AG10803 (cell line): ENCODE data around the gene TSPAN3.

Experiments used
- DNase-seq: peaks from one replicate; pipeline ENCODE4 v3.0.0; 2010; ENCODE audit warnings: low read depth
- H3K4me3 ChIP-seq: 2 replicates; pipeline ENCODE4 v1.5.1; 2011; ENCODE audit warnings: mild to moderate bottlenecking, low read length, control low read depth
- CTCF ChIP-seq: conservative IDR thresholded peaks from 2 replicates; pipeline ENCODE4 v1.5.1; 2011; ENCODE audit warnings: mild to moderate bottlenecking, low read length, control low read depth, inconsistent platforms

The TSPAN3 gene

GRCh38 chr15:77085297-77085696 lies 14.4 kb upstream of the TSPAN3 start:
- no peak for TF ChIP-seq CTCF
- no peak overlapping the region for H3K4me3 ChIP-seq
- DNase-seq: peak; percentile 81

- no peak for DNase-seq
- TF ChIP-seq CTCF: no peak
- no peak overlapping the region for H3K4me3 ChIP-seq
Observed at GRCh38 chr15:77084436-77084835, 13.5 kb upstream of the TSPAN3 start.

GRCh38 chr15:77083381-77084160 lies 12.7 kb upstream of the TSPAN3 start:
- DNase-seq: peak; percentile 43
- peak overlapping the region; percentile 34 for H3K4me3 ChIP-seq
- TF ChIP-seq CTCF: no peak

GRCh38 chr15:77081971-77082370 lies 11.1 kb upstream of the TSPAN3 start:
- TF ChIP-seq CTCF: no peak
- no peak overlapping the region for H3K4me3 ChIP-seq
- no peak for DNase-seq

GRCh38 chr15:77076323-77076915 lies 5.5 kb upstream of the TSPAN3 start:
- H3K4me3 ChIP-seq: no peak overlapping the region
- no peak for TF ChIP-seq CTCF
- DNase-seq: peak; percentile 40

- no peak overlapping the region for H3K4me3 ChIP-seq
- DNase-seq: peak; percentile 35
- TF ChIP-seq CTCF: no peak
Observed at GRCh38 chr15:77075528-77075927, 4.6 kb upstream of the TSPAN3 start.

- no peak for TF ChIP-seq CTCF
- DNase-seq: no peak
- H3K4me3 ChIP-seq: no peak overlapping the region
Observed at GRCh38 chr15:77074350-77074749, 3.4 kb upstream of the TSPAN3 start.
